Breast epithelium (tissue), 4 donors: ENCODE results near the gene HERC2. TPM values are rescaled to one million over a fixed set of nuclear protein-coding genes. Genes with fewer than 3 reads are reported as not detected.

Experiments used
- DNase-seq, 2 donors: peaks; one replicate each; pipeline ENCODE4 v3.0.0-alpha.2; 2019; ENCODE audit warnings: low spot score in 2 of 2
- H3K27ac ChIP-seq, 2 donors: fragments of 200-600 bp; sonication (generic) in 1 of 2; one replicate each; pipeline ENCODE4 v1.5.1; 2016 to 2019; ENCODE audit warnings: mild to moderate bottlenecking in 1 of 2
- H3K27me3 ChIP-seq, 2 donors: fragments of 200-600 bp; sonication (generic) in 1 of 2; one replicate each; pipeline versions ENCODE4 v1.5.1 to v1.6.0; 2017 to 2019; ENCODE audit warnings: control low read depth in 1 of 2, mild to moderate bottlenecking in 1 of 2
- H3K36me3 ChIP-seq: fragments of 200-600 bp; one replicate; pipeline ENCODE4 v1.5.1; 2019
- H3K4me1 ChIP-seq, 2 donors: fragments of 200-600 bp; sonication (generic); one replicate each; pipeline ENCODE4 v1.5.1; 2016 to 2019; ENCODE audit warnings: control low read depth in 1 of 2
- H3K4me3 ChIP-seq, 3 donors: fragments of 200-600 bp; sonication (generic); 1 replicate in 2 of 3; 2 replicates in 1 of 3; pipeline ENCODE4 v1.5.1; 2016 to 2019; ENCODE audit warnings: mild to moderate bottlenecking in 3 of 3, moderate library complexity in 2 of 3
- H3K9me3 ChIP-seq, 2 donors: fragments of 200-600 bp; sonication (generic) in 1 of 2; one replicate each; pipeline ENCODE4 v1.5.1; 2016 to 2019; ENCODE audit warnings: control low read depth in 1 of 2
- CTCF ChIP-seq, 3 donors: fragments of 450-650 bp; IDR thresholded peaks; one replicate each; pipeline ENCODE4 v1.5.1; 2016 to 2017; ENCODE audit warnings: antibody characterized with exemption in 3 of 3, mild to moderate bottlenecking in 3 of 3, moderate library complexity in 3 of 3
- POLR2A ChIP-seq: fragments of 450-650 bp; IDR thresholded peaks from one replicate; pipeline ENCODE4 v1.6.1; 2016; ENCODE audit warnings: antibody characterized with exemption, mild to moderate bottlenecking, moderate library complexity
- POLR2AphosphoS5 ChIP-seq, 3 donors: sonication (generic); formaldehyde crosslinking; IDR thresholded peaks; one replicate each; pipeline ENCODE4 v1.6.1; 2017; ENCODE audit warnings: antibody characterized with exemption in 3 of 3
- intact Hi-C: fragments of 100-400 bp; cut with DNase I; formaldehyde crosslinking; loops from one replicate; pipeline ENCODE4 v1.15.1; 2023; ENCODE audit warnings: low total_unique reads
- total RNA-seq, 3 donors: library from RNA; depleted of rRNA; stranded (reverse); fragments of >200 nt; gene quantifications; one replicate each; pipeline ENCODE4 v1.1.0, GENCODE V29; 2016

Gene HERC2
- total RNA-seq, 3 donors from 2014 or later = 46.2 to 55.8 (median 51.1) TPM

GRCh38 chr15:28117432-28117990, 204.5 kb downstream of the HERC2 start:
- no peaks in the 10 kb centered on the region for H3K4me1 ChIP-seq
- TF ChIP-seq CTCF (IDR thresholded peaks at IDR 0.05) (no peak), POLR2A (no peak), POLR2AphosphoS5 (IDR thresholded peaks at IDR 0.05) (no peak)
- no peak for DNase-seq
- intact Hi-C loops = no loop called here
- H3K4me3 ChIP-seq = no peak overlapping the region
- H3K27me3 ChIP-seq = no peaks in the 10 kb centered on the region
- H3K36me3 ChIP-seq = no peaks in the 10 kb centered on the region
- no peak overlapping the region for H3K27ac ChIP-seq
- no peaks in the 10 kb centered on the region for H3K9me3 ChIP-seq

GRCh38 chr15:28116521-28117431, 205.2 kb downstream of the HERC2 start:
- no peak for TF ChIP-seq POLR2A
- TF ChIP-seq POLR2AphosphoS5 (IDR thresholded peaks at IDR 0.05) = no peak
- TF ChIP-seq CTCF (IDR thresholded peaks at IDR 0.05) = no peak
- intact Hi-C loops = no loop called here
- Histone ChIP-seq H3K36me3 (peaks cover 4% of the 10 kb centered on the region), H3K27ac (no peak overlapping the region), H3K4me3 (no peak overlapping the region), H3K27me3 (no peaks in the 10 kb centered on the region), H3K4me1 (no peaks in the 10 kb centered on the region), H3K9me3 (no peaks in the 10 kb centered on the region)
- no peak for DNase-seq

GRCh38 chr15:28115871-28116270, 206.1 kb downstream of the HERC2 start:
- Histone ChIP-seq H3K27me3 (no peaks in the 10 kb centered on the region), H3K9me3 (no peaks in the 10 kb centered on the region), H3K27ac (no peak overlapping the region), H3K4me1 (no peaks in the 10 kb centered on the region), H3K36me3 (peaks cover 8% of the 10 kb centered on the region), H3K4me3 (no peak overlapping the region)
- DNase-seq = no peak
- intact Hi-C loops = no loop called here
- no peak for TF ChIP-seq POLR2AphosphoS5 (IDR thresholded peaks at IDR 0.05)

GRCh38 chr15:28114721-28115622, 207.0 kb downstream of the HERC2 start:
- TF ChIP-seq POLR2A (no peak), CTCF (IDR thresholded peaks at IDR 0.05) (no peak), POLR2AphosphoS5 (IDR thresholded peaks at IDR 0.05) (no peak)
- intact Hi-C loops = no loop called here
- no peaks in the 10 kb centered on the region for H3K9me3 ChIP-seq
- peaks cover 8% of the 10 kb centered on the region for H3K36me3 ChIP-seq
- H3K27me3 ChIP-seq = no peaks in the 10 kb centered on the region
- H3K4me1 ChIP-seq = no peaks in the 10 kb centered on the region
- no peak for DNase-seq
- no peak overlapping the region for H3K4me3 ChIP-seq
- H3K27ac ChIP-seq = no peak overlapping the region

- intact Hi-C loops = no loop called here
- H3K27me3 ChIP-seq = no peaks in the 10 kb centered on the region
- no peaks in the 10 kb centered on the region for H3K4me1 ChIP-seq
- TF ChIP-seq POLR2A = no peak
- no peak for TF ChIP-seq CTCF (IDR thresholded peaks at IDR 0.05)
- no peak for TF ChIP-seq POLR2AphosphoS5 (IDR thresholded peaks at IDR 0.05)
- no peaks in the 10 kb centered on the region for H3K9me3 ChIP-seq
- H3K27ac ChIP-seq = no peak overlapping the region
- DNase-seq = no peak
- H3K4me3 ChIP-seq = no peak overlapping the region
- peaks cover 8% of the 10 kb centered on the region for H3K36me3 ChIP-seq
Measured at GRCh38 chr15:28114114-28114455, 207.9 kb downstream of the HERC2 start.
